Body of pancreas (tissue), 4 donors: Measurements from ENCODE around the gene UBXN1.

Experiments used
- POLR2A ChIP-seq, 3 donors: fragments of 450-650 bp; IDR thresholded peaks; one replicate each; pipeline ENCODE4 v1.6.1; 2016; ENCODE audit warnings: antibody characterized with exemption in 3 of 3, mild to moderate bottlenecking in 2 of 3
- TF ChIP-seq, protein P1 (sequence below), 7 experiments: fragments of 450-650 bp in 4 of 7; fragments of 200-600 bp in 3 of 7; sonication (generic) in 3 of 7; IDR thresholded peaks; one replicate each; pipeline ENCODE4 v1.5.1; 2016 to 2019; ENCODE audit warnings: antibody characterized with exemption in 7 of 7

- TF ChIP-seq, protein P1, sequence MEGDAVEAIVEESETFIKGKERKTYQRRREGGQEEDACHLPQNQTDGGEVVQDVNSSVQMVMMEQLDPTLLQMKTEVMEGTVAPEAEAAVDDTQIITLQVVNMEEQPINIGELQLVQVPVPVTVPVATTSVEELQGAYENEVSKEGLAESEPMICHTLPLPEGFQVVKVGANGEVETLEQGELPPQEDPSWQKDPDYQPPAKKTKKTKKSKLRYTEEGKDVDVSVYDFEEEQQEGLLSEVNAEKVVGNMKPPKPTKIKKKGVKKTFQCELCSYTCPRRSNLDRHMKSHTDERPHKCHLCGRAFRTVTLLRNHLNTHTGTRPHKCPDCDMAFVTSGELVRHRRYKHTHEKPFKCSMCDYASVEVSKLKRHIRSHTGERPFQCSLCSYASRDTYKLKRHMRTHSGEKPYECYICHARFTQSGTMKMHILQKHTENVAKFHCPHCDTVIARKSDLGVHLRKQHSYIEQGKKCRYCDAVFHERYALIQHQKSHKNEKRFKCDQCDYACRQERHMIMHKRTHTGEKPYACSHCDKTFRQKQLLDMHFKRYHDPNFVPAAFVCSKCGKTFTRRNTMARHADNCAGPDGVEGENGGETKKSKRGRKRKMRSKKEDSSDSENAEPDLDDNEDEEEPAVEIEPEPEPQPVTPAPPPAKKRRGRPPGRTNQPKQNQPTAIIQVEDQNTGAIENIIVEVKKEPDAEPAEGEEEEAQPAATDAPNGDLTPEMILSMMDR (IDR thresholded peaks at IDR 0.05) = no peak
- TF ChIP-seq POLR2A (IDR thresholded peaks at IDR 0.05) = no peak
These were observed 29.9 kb upstream of the UBXN1 start for GRCh38 chr11:62708793-62709192.
